ENCODE data around the gene KCNJ6. TPM values are rescaled to one million over a fixed set of nuclear protein-coding genes. Genes with fewer than 3 reads are reported as not detected.

The KCNJ6 gene
- total RNA-seq, 1 experiment from 2014 or later = not detected

DNA sequence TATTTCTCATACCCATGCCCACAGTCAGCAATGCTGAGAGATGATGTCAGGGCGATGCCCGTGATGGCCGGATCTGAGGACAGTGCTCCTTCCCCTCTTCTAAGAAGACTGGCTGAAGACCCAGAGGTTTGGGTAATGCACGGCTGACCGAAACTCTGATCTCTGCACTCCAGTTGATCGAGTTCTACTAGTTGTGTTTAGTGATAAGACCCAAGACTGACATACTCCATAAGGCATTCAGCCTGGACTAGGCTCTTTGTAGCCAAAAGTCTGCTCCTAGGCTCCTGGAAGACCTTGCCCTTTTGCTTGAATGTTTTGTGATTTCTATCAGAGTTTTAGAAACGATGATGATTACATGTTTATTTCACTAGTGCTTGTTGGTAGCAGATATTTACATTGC, 298.2 kb downstream of the KCNJ6 start:
- Histone ChIP-seq H3K4me3 (ENCODE audit: low read depth, low read length, poor library complexity, severe bottlenecking) (no peak overlapping the region), H3K27me3 (replicated peaks; ENCODE audit: insufficient read depth, low read depth, low read length, poor library complexity) (no peaks in the 10 kb centered on the region), H3K36me3 (ENCODE audit: insufficient read depth, low read length, poor library complexity, severe bottlenecking) (no peaks in the 10 kb centered on the region), H3K4me1 (ENCODE audit: insufficient read depth, low read length, poor library complexity, severe bottlenecking) (no peaks in the 10 kb centered on the region), H3K9me3 (ENCODE audit: low read depth, low read length, poor library complexity, severe bottlenecking) (no peaks in the 10 kb centered on the region), H3K27ac (ENCODE audit: low read depth, low read length, poor library complexity, severe bottlenecking) (no peak overlapping the region)
- intact Hi-C loops (cut with micrococcal nuclease; ENCODE audit: unreplicated experiment) = no loop called here
- BruUV-seq (replicated peaks) = no TSS peak
- TF ChIP-seq, protein P1, sequence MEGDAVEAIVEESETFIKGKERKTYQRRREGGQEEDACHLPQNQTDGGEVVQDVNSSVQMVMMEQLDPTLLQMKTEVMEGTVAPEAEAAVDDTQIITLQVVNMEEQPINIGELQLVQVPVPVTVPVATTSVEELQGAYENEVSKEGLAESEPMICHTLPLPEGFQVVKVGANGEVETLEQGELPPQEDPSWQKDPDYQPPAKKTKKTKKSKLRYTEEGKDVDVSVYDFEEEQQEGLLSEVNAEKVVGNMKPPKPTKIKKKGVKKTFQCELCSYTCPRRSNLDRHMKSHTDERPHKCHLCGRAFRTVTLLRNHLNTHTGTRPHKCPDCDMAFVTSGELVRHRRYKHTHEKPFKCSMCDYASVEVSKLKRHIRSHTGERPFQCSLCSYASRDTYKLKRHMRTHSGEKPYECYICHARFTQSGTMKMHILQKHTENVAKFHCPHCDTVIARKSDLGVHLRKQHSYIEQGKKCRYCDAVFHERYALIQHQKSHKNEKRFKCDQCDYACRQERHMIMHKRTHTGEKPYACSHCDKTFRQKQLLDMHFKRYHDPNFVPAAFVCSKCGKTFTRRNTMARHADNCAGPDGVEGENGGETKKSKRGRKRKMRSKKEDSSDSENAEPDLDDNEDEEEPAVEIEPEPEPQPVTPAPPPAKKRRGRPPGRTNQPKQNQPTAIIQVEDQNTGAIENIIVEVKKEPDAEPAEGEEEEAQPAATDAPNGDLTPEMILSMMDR (conservative IDR thresholded peaks at IDR 0.05; ENCODE audit: low read depth, low read length) = no peak
- no peak for TF ChIP-seq EZH2 (IDR thresholded peaks at IDR 0.05; ENCODE audit: borderline replicate concordance, low read depth, low read length, poor library complexity, severe bottlenecking)
- no peak for DNase-seq (ENCODE audit: low spot score)
- CTCF ChIA-PET = no interaction called here
- POLR2A ChIA-PET (ENCODE audit: low non-redundant PET) = no interaction called here

DNA sequence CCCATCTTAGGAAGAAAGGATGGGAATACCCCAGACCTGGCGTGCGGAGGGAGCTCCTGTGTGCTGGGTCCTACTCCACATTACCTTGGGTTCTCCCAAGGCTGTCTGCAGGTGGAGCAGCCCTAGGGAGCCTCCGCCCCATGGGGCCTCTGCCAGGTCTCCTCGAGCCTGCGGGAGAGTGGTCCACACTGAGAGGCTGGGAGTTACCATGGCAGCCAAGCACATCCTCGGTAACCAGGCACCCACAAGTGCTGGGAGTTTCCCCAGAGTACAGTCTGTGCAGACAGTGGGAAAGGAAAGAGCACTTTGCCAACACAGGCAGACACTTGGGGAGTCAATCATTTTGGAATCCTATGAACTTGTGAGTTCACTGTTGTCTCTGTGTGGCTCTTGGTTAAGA, 300.3 kb downstream of the KCNJ6 start:
- TF ChIP-seq, protein P1 (conservative IDR thresholded peaks at IDR 0.05; ENCODE audit: low read depth, low read length) = no peak
- no peak for TF ChIP-seq EZH2 (IDR thresholded peaks at IDR 0.05; ENCODE audit: borderline replicate concordance, low read depth, low read length, poor library complexity, severe bottlenecking)
- CTCF ChIA-PET = no interaction called here
- intact Hi-C loops (cut with micrococcal nuclease; ENCODE audit: unreplicated experiment) = no loop called here
- Histone ChIP-seq H3K4me1 (ENCODE audit: insufficient read depth, low read length, poor library complexity, severe bottlenecking) (no peaks in the 10 kb centered on the region), H3K36me3 (ENCODE audit: insufficient read depth, low read length, poor library complexity, severe bottlenecking) (no peaks in the 10 kb centered on the region), H3K9me3 (ENCODE audit: low read depth, low read length, poor library complexity, severe bottlenecking) (no peaks in the 10 kb centered on the region), H3K27me3 (replicated peaks; ENCODE audit: insufficient read depth, low read depth, low read length, poor library complexity) (no peaks in the 10 kb centered on the region), H3K4me3 (ENCODE audit: low read depth, low read length, poor library complexity, severe bottlenecking) (no peak overlapping the region), H3K27ac (ENCODE audit: low read depth, low read length, poor library complexity, severe bottlenecking) (no peak overlapping the region)
- no TSS peak for BruUV-seq (replicated peaks)
- no peak for DNase-seq (ENCODE audit: low spot score)
- POLR2A ChIA-PET (ENCODE audit: low non-redundant PET) = interaction anchor here (0.6 kb wide), 1 partner anchor 41 kb away, joined by 4 read pairs; no protein-coding TSS in a partner anchor

DNA sequence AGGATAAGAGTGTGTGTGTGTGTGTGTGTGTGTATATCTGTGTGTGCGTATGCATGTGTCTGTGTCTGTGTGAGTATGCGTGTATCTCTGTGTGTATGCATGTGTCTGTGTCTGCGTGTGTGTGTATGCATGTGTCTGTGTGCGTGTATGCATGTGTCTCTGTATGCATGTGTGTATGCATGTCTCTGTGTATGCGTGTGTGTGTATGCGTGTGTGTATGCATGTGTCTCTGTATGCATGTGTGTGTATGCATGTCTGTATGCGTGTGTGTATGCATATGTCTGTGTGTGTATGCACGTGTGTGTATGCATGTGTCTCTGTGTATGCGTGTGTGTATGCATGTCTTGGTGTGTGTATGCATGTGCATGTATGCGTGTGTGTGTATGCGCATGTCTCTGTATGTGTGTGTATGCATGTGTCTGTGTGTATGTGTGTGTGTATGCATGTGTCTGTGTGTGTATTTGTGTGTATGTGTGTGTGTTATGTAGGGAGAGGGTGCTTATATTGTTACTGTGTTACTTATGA, 301.8 kb downstream of the KCNJ6 start:
- H3K36me3 ChIP-seq (ENCODE audit: insufficient read depth, low read length, poor library complexity, severe bottlenecking) = no peaks in the 10 kb centered on the region
- intact Hi-C loops (cut with micrococcal nuclease; ENCODE audit: unreplicated experiment) = no loop called here
- no peaks in the 10 kb centered on the region for H3K9me3 ChIP-seq (ENCODE audit: low read depth, low read length, poor library complexity, severe bottlenecking)
- POLR2A ChIA-PET (ENCODE audit: low non-redundant PET) = no interaction called here
- DNase-seq (ENCODE audit: low spot score) = no peak
- H3K4me3 ChIP-seq (ENCODE audit: low read depth, low read length, poor library complexity, severe bottlenecking) = no peak overlapping the region
- TF ChIP-seq, protein P1 (conservative IDR thresholded peaks at IDR 0.05; ENCODE audit: low read depth, low read length) = no peak
- TF ChIP-seq EZH2 (IDR thresholded peaks at IDR 0.05; ENCODE audit: borderline replicate concordance, low read depth, low read length, poor library complexity, severe bottlenecking) = no peak
- no peaks in the 10 kb centered on the region for H3K27me3 ChIP-seq (replicated peaks; ENCODE audit: insufficient read depth, low read depth, low read length, poor library complexity)
- CTCF ChIA-PET = no interaction called here
- H3K27ac ChIP-seq (ENCODE audit: low read depth, low read length, poor library complexity, severe bottlenecking) = no peak overlapping the region
- no TSS peak for BruUV-seq (replicated peaks)
- no peaks in the 10 kb centered on the region for H3K4me1 ChIP-seq (ENCODE audit: insufficient read depth, low read length, poor library complexity, severe bottlenecking)

Measured in A673 (cell line).